ENCODE data around the gene SCAI.

Gene SCAI

DNA sequence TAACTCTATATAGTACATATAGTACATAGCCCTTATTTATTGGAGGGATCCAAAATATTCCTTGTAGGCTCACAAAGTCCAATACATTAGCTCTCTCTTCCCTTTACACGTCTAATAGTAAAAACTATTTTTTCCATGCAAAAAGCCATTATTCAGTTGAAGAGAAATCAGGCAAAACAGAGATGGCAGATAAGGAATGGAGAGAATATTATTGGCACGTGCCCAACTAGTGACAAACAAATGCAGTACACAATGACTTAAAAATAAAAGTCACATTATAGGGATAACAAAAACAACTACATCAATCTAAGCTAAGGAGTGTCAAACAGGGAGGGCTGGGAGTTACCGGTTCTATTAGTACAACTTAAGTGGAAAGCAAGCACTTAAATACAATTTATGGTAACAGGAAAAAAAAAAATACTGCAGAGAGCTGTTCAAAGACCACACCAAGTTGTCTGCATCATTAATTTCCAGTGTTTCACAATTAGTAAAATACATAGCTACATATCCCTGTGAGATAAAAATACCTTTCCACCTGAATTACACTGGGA lies 4.1 kb upstream of the SCAI start (continued):
- TF ChIP-seq IKZF3 (tag by site-specific recombination; IDR thresholded peaks at IDR 0.05) (no peak), ZNF701 (tag by site-specific recombination; IDR thresholded peaks at IDR 0.05) (no peak), ZNF157 (tag by site-specific recombination; IDR thresholded peaks at IDR 0.05) (no peak), WT1 (tag by site-specific recombination; IDR thresholded peaks at IDR 0.05) (peak; percentile 97)
- TF ChIP-seq, protein P1, sequence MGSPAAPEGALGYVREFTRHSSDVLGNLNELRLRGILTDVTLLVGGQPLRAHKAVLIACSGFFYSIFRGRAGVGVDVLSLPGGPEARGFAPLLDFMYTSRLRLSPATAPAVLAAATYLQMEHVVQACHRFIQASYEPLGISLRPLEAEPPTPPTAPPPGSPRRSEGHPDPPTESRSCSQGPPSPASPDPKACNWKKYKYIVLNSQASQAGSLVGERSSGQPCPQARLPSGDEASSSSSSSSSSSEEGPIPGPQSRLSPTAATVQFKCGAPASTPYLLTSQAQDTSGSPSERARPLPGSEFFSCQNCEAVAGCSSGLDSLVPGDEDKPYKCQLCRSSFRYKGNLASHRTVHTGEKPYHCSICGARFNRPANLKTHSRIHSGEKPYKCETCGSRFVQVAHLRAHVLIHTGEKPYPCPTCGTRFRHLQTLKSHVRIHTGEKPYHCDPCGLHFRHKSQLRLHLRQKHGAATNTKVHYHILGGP (tag by site-specific recombination; IDR thresholded peaks at IDR 0.05) = no peak

- Histone ChIP-seq H3K27ac (ENCODE audit: extremely low read depth, low read depth, low read length) (no peak overlapping the region), H3K9me3 (ENCODE audit: control insufficient read depth, insufficient read depth, low read depth, low read length) (no peaks in the 10 kb centered on the region), H3K4me3 (ENCODE audit: low read depth, low read length) (no peak overlapping the region), H3K4me1 (ENCODE audit: control insufficient read depth, insufficient read depth, low read length) (no peaks in the 10 kb centered on the region), H3K36me3 (ENCODE audit: control insufficient read depth in 2 of 2, insufficient read depth in 1 of 2, low read length in 2 of 2) (peaks cover 0 to 26% of the 10 kb centered on the region in 2 experiments; a peak in 2 of 3 replicates)
- CTCF ChIA-PET = interaction anchor here (0.7 to 0.8 kb wide), 3 partner anchors 12 to 1352 kb away, joined by 4 to 6 read pairs (median 5); no protein-coding TSS in a partner anchor
- POLR2A ChIA-PET = interaction anchor here (0.6 to 0.7 kb wide), 2 partner anchors 86 to 647 kb away, joined by 3 read pairs; no protein-coding TSS in a partner anchor
- TF ChIP-seq GLI2 (tag by site-specific recombination; IDR thresholded peaks at IDR 0.05; ENCODE audit: borderline replicate concordance, low read depth) (no peak), ZNF549 (tag by site-specific recombination; IDR thresholded peaks at IDR 0.05) (no peak), ZNF600 (tag by site-specific recombination; IDR thresholded peaks at IDR 0.05) (no peak), KLF16 (tag by site-specific recombination; IDR thresholded peaks at IDR 0.05) (no peak), ZNF555 (tag by site-specific recombination; conservative IDR thresholded peaks at IDR 0.05) (no peak), SCRT2 (tag by site-specific recombination; IDR thresholded peaks at IDR 0.05) (no peak), ZFP3 (tag by site-specific recombination; IDR thresholded peaks at IDR 0.05; ENCODE audit: low read depth) (no peak), ZNF335 (tag by site-specific recombination; conservative IDR thresholded peaks at IDR 0.05) (no peak; the same call in 1 of the 2 replicates), ZNF391 (tag by site-specific recombination; IDR thresholded peaks at IDR 0.05; ENCODE audit: borderline replicate concordance, low read depth) (no peak), ZNF837 (tag by site-specific recombination; IDR thresholded peaks at IDR 0.05) (no peak), FEZF1 (tag by site-specific recombination; IDR thresholded peaks at IDR 0.05) (no peak), BCL11A (tag by site-specific recombination; IDR thresholded peaks at IDR 0.05; ENCODE audit: low read depth) (no peak), ZBTB20 (tag by site-specific recombination; IDR thresholded peaks at IDR 0.05) (peak; percentile 58; the same call in 1 of the 2 replicates), ZNF433 (tag by site-specific recombination; IDR thresholded peaks at IDR 0.05; ENCODE audit: low read depth) (no peak), GFI1B (tag by site-specific recombination; IDR thresholded peaks at IDR 0.05) (no peak), ZBTB49 (tag by site-specific recombination; IDR thresholded peaks at IDR 0.05; ENCODE audit: low read depth) (no peak), HOXA7 (CRISPR knock-in tag; IDR thresholded peaks at IDR 0.05; ENCODE audit: borderline replicate concordance) (no peak), OSR2 (tag by site-specific recombination; IDR thresholded peaks at IDR 0.05) (peak; percentile 55; the same call in 1 of the 2 replicates), ZNF24 (tag by site-specific recombination; IDR thresholded peaks at IDR 0.05) (no peak)
- TF ChIP-seq, protein P2, sequence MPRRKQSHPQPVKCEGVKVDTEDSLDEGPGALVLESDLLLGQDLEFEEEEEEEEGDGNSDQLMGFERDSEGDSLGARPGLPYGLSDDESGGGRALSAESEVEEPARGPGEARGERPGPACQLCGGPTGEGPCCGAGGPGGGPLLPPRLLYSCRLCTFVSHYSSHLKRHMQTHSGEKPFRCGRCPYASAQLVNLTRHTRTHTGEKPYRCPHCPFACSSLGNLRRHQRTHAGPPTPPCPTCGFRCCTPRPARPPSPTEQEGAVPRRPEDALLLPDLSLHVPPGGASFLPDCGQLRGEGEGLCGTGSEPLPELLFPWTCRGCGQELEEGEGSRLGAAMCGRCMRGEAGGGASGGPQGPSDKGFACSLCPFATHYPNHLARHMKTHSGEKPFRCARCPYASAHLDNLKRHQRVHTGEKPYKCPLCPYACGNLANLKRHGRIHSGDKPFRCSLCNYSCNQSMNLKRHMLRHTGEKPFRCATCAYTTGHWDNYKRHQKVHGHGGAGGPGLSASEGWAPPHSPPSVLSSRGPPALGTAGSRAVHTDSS (tag by site-specific recombination; IDR thresholded peaks at IDR 0.05) = no peak
- TF ChIP-seq, protein P3, sequence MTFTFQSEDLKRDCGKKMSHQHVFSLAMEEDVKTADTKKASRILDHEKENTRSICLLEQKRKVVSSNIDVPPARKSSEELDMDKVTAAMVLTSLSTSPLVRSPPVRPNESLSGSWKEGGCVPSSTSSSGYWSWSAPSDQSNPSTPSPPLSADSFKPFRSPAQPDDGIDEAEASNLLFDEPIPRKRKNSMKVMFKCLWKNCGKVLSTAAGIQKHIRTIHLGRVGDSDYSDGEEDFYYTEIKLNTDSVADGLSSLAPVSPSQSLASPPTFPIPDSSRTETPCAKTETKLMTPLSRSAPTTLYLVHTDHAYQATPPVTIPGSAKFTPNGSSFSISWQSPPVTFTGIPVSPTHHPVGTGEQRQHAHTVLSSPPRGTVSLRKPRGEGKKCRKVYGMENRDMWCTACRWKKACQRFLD (tag by site-specific recombination; IDR thresholded peaks at IDR 0.05) = no peak
- TF ChIP-seq, protein P4, sequence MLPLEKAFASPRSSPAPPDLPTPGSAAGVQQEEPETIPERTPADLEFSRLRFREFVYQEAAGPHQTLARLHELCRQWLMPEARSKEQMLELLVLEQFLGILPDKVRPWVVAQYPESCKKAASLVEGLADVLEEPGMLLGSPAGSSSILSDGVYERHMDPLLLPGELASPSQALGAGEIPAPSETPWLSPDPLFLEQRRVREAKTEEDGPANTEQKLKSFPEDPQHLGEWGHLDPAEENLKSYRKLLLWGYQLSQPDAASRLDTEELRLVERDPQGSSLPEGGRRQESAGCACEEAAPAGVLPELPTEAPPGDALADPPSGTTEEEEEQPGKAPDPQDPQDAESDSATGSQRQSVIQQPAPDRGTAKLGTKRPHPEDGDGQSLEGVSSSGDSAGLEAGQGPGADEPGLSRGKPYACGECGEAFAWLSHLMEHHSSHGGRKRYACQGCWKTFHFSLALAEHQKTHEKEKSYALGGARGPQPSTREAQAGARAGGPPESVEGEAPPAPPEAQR (tag by site-specific recombination; IDR thresholded peaks at IDR 0.05) = no peak
Measured at GRCh38 chr9:125146247-125146646, 2.9 kb upstream of the SCAI start.
